Endothelial cell of umbilical vein (primary cell): ENCODE results near the gene AMFR. TPM values are rescaled to one million over a fixed set of nuclear protein-coding genes. Genes with fewer than 3 reads are reported as not detected.
A peak's percentile ranks its signal among the peaks of the same experiment; 100 is the strongest.

Experiments used
- BruUV-seq: library from RNA; stranded (reverse); fragments of 400-500 nt; replicated peaks from 2 replicates; lab custom pipeline; 2021; lab: Mats Ljungman, UMichigan
- CTCF ChIA-PET: fragments of 300-600, 350-600 bp; sonication (Branson Sonifier 250); formaldehyde crosslinking; loops from one replicate; lab custom pipeline; 2021; ENCODE audit warnings: antibody characterized with exemption, inconsistent platforms; lab: Charles Lee
- POLR2A ChIA-PET: fragments of 300-600, 350-600 bp; sonication (Branson Sonifier 250); formaldehyde crosslinking; loops from one replicate; lab custom pipeline; 2021; ENCODE audit warnings: antibody characterized with exemption, inconsistent platforms; lab: Charles Lee
- DNase-seq: peaks from one replicate; pipeline ENCODE4 v3.0.0-alpha.2; 2011; ENCODE audit warnings: low read depth, low spot score
- FAIRE-seq: peaks from 2 replicates; lab custom pipeline; 2011; peaks lifted over from hg19 to GRCh38; lab: Jason Lieb, UNC
- H2AFZ ChIP-seq: 2 replicates; pipeline ENCODE4 v1.6.0; 2012; ENCODE audit warnings: low read depth, low read length, control low read depth, inconsistent platforms
- H3K27ac ChIP-seq: 2 replicates; pipeline ENCODE4 v1.5.1; 2011; ENCODE audit warnings: low read depth, mild to moderate bottlenecking, control low read depth, low read length, moderate library complexity; ENCODE audit not compliant: insufficient read depth
- H3K27me3 ChIP-seq, 2 experiments: 2 replicates each; pipeline versions ENCODE4 v1.6.0 to v1.6.1; 2011; ENCODE audit warnings: low read length in 2 of 2, mixed read lengths in 1 of 2; ENCODE audit not compliant: control insufficient read depth in 2 of 2, insufficient read depth in 2 of 2
- H3K36me3 ChIP-seq, 2 experiments: 2 replicates in 1 of 2; 3 replicates in 1 of 2; pipeline ENCODE4 v1.5.1; 2011; ENCODE audit warnings: low read length in 2 of 2, mild to moderate bottlenecking in 1 of 2, moderate library complexity in 1 of 2; ENCODE audit not compliant: control insufficient read depth in 2 of 2, insufficient read depth in 2 of 2; ENCODE audit errors: extremely low read depth in 1 of 2
- H3K4me1 ChIP-seq: 3 replicates; pipeline ENCODE4 v1.5.1; 2011; ENCODE audit warnings: mild to moderate bottlenecking, low read length; ENCODE audit not compliant: control insufficient read depth, insufficient read depth; ENCODE audit errors: extremely low read depth
- H3K4me2 ChIP-seq: 2 replicates; pipeline ENCODE4 v1.6.1; 2011; ENCODE audit warnings: low read length, control low read depth, mixed read lengths; ENCODE audit not compliant: insufficient read depth
- H3K4me3 ChIP-seq, 3 experiments: fragments of 200-600 bp in 1 of 3; sonication (generic), shearing (Covaris generic) in 1 of 3; replicated peaks in 1 of 3; 2 replicates each; pipeline ENCODE4 v1.5.1; 2011 to 2016; ENCODE audit warnings: control low read depth in 3 of 3, low read length in 3 of 3, mild to moderate bottlenecking in 2 of 3, inconsistent platforms in 1 of 3, low read depth in 1 of 3, moderate library complexity in 1 of 3; ENCODE audit not compliant: insufficient read depth in 1 of 3
- H3K79me2 ChIP-seq: 2 replicates; pipeline ENCODE4 v1.6.0; 2012; ENCODE audit warnings: low read length, inconsistent platforms; ENCODE audit not compliant: control insufficient read depth, insufficient read depth
- H3K9ac ChIP-seq: replicated peaks from 2 replicates; pipeline ENCODE3; 2011; ENCODE audit warnings: low read length, control low read depth; ENCODE audit not compliant: insufficient read depth; ENCODE audit errors: extremely low read depth
- H3K9me1 ChIP-seq: replicated peaks from 3 replicates; pipeline ENCODE4 v1.6.0; 2011; ENCODE audit warnings: mild to moderate bottlenecking, low read length; ENCODE audit not compliant: control insufficient read depth, insufficient read depth; ENCODE audit errors: extremely low read depth
- H3K9me3 ChIP-seq: replicated peaks from 2 replicates; pipeline ENCODE4 v1.5.1; 2012; ENCODE audit warnings: low read length, inconsistent platforms; ENCODE audit not compliant: control insufficient read depth, insufficient read depth
- H4K20me1 ChIP-seq: replicated peaks from 2 replicates; pipeline ENCODE3; 2011; ENCODE audit warnings: mild to moderate bottlenecking, low read length; ENCODE audit not compliant: control insufficient read depth, insufficient read depth; ENCODE audit errors: extremely low read depth
- CTCF ChIP-seq, 2 donors: IDR thresholded peaks; 1 replicate in 1 of 2; 2 replicates in 1 of 2; pipeline ENCODE4 v1.5.1; 2011; ENCODE audit warnings: low read length in 2 of 2, mild to moderate bottlenecking in 2 of 2, moderate library complexity in 2 of 2, control low read depth in 1 of 2, inconsistent platforms in 1 of 2, low read depth in 1 of 2; ENCODE audit not compliant: insufficient read depth in 1 of 2; ENCODE audit errors: extremely low read depth in 1 of 2
- EZH2 ChIP-seq: IDR thresholded peaks from 2 replicates; pipeline ENCODE4 v1.6.1; 2012; ENCODE audit warnings: borderline replicate concordance, low read depth, mild to moderate bottlenecking, moderate library complexity, low read length, inconsistent platforms; ENCODE audit not compliant: severe bottlenecking
- GATA2 ChIP-seq: IDR thresholded peaks from 2 replicates; pipeline ENCODE4 v1.7.0; 2011; ENCODE audit warnings: low read depth, mild to moderate bottlenecking, moderate library complexity, mixed read lengths, low read length; ENCODE audit not compliant: insufficient read length, insufficient read depth
- JUN ChIP-seq: IDR thresholded peaks from 2 replicates; pipeline ENCODE4 v1.6.1; 2011; ENCODE audit warnings: borderline replicate concordance, low read depth; ENCODE audit not compliant: insufficient read length, insufficient read depth
- MAX ChIP-seq: IDR thresholded peaks from 2 replicates; pipeline ENCODE4 v1.6.1; 2011; ENCODE audit not compliant: insufficient read depth, insufficient read length
- MYC ChIP-seq: IDR thresholded peaks from one replicate; pipeline ENCODE4 v1.6.1; 2011; ENCODE audit warnings: mild to moderate bottlenecking, low read depth, low read length
- POLR2A ChIP-seq: IDR thresholded peaks from 2 replicates; pipeline ENCODE4 v1.6.1; 2012; ENCODE audit warnings: low read depth, mild to moderate bottlenecking, control low read depth, low read length
- POLR2AphosphoS5 ChIP-seq: IDR thresholded peaks from 2 replicates; pipeline ENCODE4 v1.6.1; 2012; ENCODE audit warnings: low read depth, mild to moderate bottlenecking, control low read depth, low read length, moderate library complexity; ENCODE audit not compliant: insufficient read depth
- dilution Hi-C: fragments of 300-500 bp; cut with MboI; formaldehyde crosslinking; loops from one replicate; pipeline ENCODE4 v1.15.0; 2019; ENCODE audit warnings: low sequenced_read_pairs; ENCODE audit not compliant: extremely low pct_ligation_motif_present
- intact Hi-C: fragments of 100-400 bp; cut with micrococcal nuclease; formaldehyde crosslinking; loops from one replicate; pipeline ENCODE4 v1.10.0; 2022
- polyA plus RNA-seq, 4 experiments: library from polyadenylated mRNA; depleted of rRNA in 3 of 4; stranded (reverse) in 3 of 4; unstranded in 1 of 4; fragments of >200 nt; gene quantifications; 2 replicates each; pipeline versions ENCODE4 v1.2.1 to v1.2.3, GENCODE V29; 2011 to 2012; ENCODE audit warnings: missing spikeins in 1 of 4
- total RNA-seq: library from RNA; stranded (reverse); gene quantifications from 2 replicates; pipeline ENCODE4 v1.2.3, GENCODE V29; 2021

Gene AMFR
- total and polyA plus RNA-seq, 2 donors (not counting 3 experiments of a cell fraction or from before 2014, with no cell fraction given) = 66.5 to 71.7 TPM

- POLR2A ChIA-PET = no interaction called here
- FAIRE-seq = peak; percentile 63
Observed at GRCh38 chr16:56357241-56357764, 68.0 kb downstream of the AMFR start.

More at GRCh38 chr16:56357241-56357764, 68.0 kb downstream of the AMFR start:
- CTCF ChIA-PET = interaction anchor here (0.9 to 2.5 kb wide), 11 partner anchors 9 to 414 kb away, joined by 3 to 25 read pairs (median 9); no protein-coding TSS in a partner anchor
- Histone ChIP-seq H3K4me2 (peak overlapping the region; percentile 89), H3K9me1 (no peaks in the 10 kb centered on the region), H3K4me1 (peaks cover 14% of the 10 kb centered on the region), H3K9ac (peak overlapping the region; percentile 89), H3K9me3 (no peaks in the 10 kb centered on the region), H3K36me3 (no peaks in the 10 kb centered on the region), H3K4me3 (peak overlapping the region in 2 of 3 experiments; percentile 56 to 60), H4K20me1 (no peaks in the 10 kb centered on the region), H3K79me2 (no peaks in the 10 kb centered on the region), H2AFZ (peak overlapping the region; percentile 16), H3K27ac (peak overlapping the region; percentile 87), H3K27me3 (peaks cover 0 to 2% of the 10 kb centered on the region in 2 experiments)
- DNase-seq = peak; percentile 64
- BruUV-seq = no TSS peak
- intact Hi-C loops (loop anchor here (1.0 to 2.0 kb wide), 2 partner anchors 39 to 94 kb away; partner anchors contain the start of genes NUDT21 and OGFOD1), dilution Hi-C loops (no loop called here)
- TF ChIP-seq CTCF (IDR thresholded peaks at IDR 0.05; ENCODE audit: extremely low read depth in 1 of 2, insufficient read depth in 1 of 2, low read depth in 1 of 2, low read length in 2 of 2) (no peak), EZH2 (no peak), MAX (no peak), POLR2A (no peak), POLR2AphosphoS5 (no peak), MYC (no peak), GATA2 (no peak), JUN (no peak)
